Activated naive CD8-positive, alpha-beta T cell treated with anti-CD3 and anti-CD28 coated beads for 36 hours (primary cell): Measurements from ENCODE around the gene VIPR1. TPM values are rescaled to one million over a fixed set of nuclear protein-coding genes. Genes with fewer than 3 reads are reported as not detected.
"Not testable (repeated sequence)": the region's sequence is repeated elsewhere in the genome, so short reads cannot be mapped to it uniquely, and the experiment has no call there.

ENCODE experiments used
- DNase-seq: peaks from one replicate; pipeline ENCODE4 v3.0.0; 2021
- H3K27ac Mint-ChIP-seq: one replicate; pipeline ENCODE4 v1.8.0; 2022; ENCODE audit warnings: mild to moderate bottlenecking, moderate library complexity, mixed read lengths
- H3K27me3 Mint-ChIP-seq: one replicate; pipeline ENCODE4 v1.8.0; 2022; ENCODE audit warnings: mild to moderate bottlenecking, mixed read lengths
- H3K36me3 Mint-ChIP-seq: one replicate; pipeline ENCODE4 v1.8.0; 2021; ENCODE audit warnings: mild to moderate bottlenecking, mixed read lengths
- H3K4me1 Mint-ChIP-seq: one replicate; pipeline ENCODE4 v1.8.0; 2021; ENCODE audit warnings: mixed read lengths
- H3K4me3 Mint-ChIP-seq: one replicate; pipeline ENCODE4 v1.8.0; 2022; ENCODE audit warnings: mild to moderate bottlenecking, moderate library complexity, mixed read lengths
- H3K9me3 Mint-ChIP-seq: one replicate; pipeline ENCODE4 v1.8.0; 2022; ENCODE audit warnings: mixed read lengths
- total RNA-seq, 2 experiments: library from RNA; stranded (reverse); gene quantifications; one replicate each; pipeline ENCODE4 v1.2.3, GENCODE V29; 2021

The VIPR1 gene
- total RNA-seq, 2 experiments from 2014 or later = 6.0 to 6.6 TPM

- Mint-ChIP-seq H3K9me3 (no peaks in the 10 kb centered on the region), H3K27me3 (no peaks in the 10 kb centered on the region), H3K4me3 (no peak overlapping the region), H3K36me3 (peaks cover 1% of the 10 kb centered on the region), H3K4me1 (no peaks in the 10 kb centered on the region), H3K27ac (no peak overlapping the region)
- DNase-seq = peak; percentile 47
These were observed 45.0 kb downstream of the VIPR1 start for GRCh38 chr3:42547401-42547945.

GRCh38 chr3:42549131-42549530 lies 46.7 kb downstream of the VIPR1 start:
- Mint-ChIP-seq H3K4me3 (no peak overlapping the region), H3K27ac (no peak overlapping the region), H3K27me3 (no peaks in the 10 kb centered on the region), H3K9me3 (no peaks in the 10 kb centered on the region), H3K36me3 (peaks cover 3% of the 10 kb centered on the region), H3K4me1 (no peaks in the 10 kb centered on the region)
- no peak for DNase-seq

- Mint-ChIP-seq H3K27ac (no peak overlapping the region), H3K27me3 (no peaks in the 10 kb centered on the region), H3K36me3 (peaks cover 4% of the 10 kb centered on the region), H3K9me3 (no peaks in the 10 kb centered on the region), H3K4me1 (no peaks in the 10 kb centered on the region), H3K4me3 (no peak overlapping the region)
- DNase-seq = no peak
These were observed 47.8 kb downstream of the VIPR1 start for GRCh38 chr3:42550250-42550649.

GRCh38 chr3:42552830-42553229 lies 50.4 kb downstream of the VIPR1 start:
- Mint-ChIP-seq H3K27me3 (no peaks in the 10 kb centered on the region), H3K27ac (no peak overlapping the region), H3K9me3 (no peaks in the 10 kb centered on the region), H3K36me3 (peaks cover 20% of the 10 kb centered on the region), H3K4me3 (no peak overlapping the region), H3K4me1 (peaks cover 16% of the 10 kb centered on the region)
- DNase-seq = no peak

- Mint-ChIP-seq H3K27me3 (no peaks in the 10 kb centered on the region), H3K27ac (peak overlapping the region; percentile 65), H3K4me3 (no peak overlapping the region), H3K4me1 (peaks cover 16% of the 10 kb centered on the region), H3K36me3 (peaks cover 28% of the 10 kb centered on the region), H3K9me3 (no peaks in the 10 kb centered on the region)
- no peak for DNase-seq
These were observed 53.7 kb downstream of the VIPR1 start for GRCh38 chr3:42556089-42556632.

GRCh38 chr3:42556817-42557216 lies 54.4 kb downstream of the VIPR1 start:
- Mint-ChIP-seq H3K36me3 (peaks cover 28% of the 10 kb centered on the region), H3K4me1 (peaks cover 16% of the 10 kb centered on the region), H3K4me3 (peak overlapping the region; percentile 14), H3K27ac (peak overlapping the region; percentile 61)
- not testable (repeated sequence) for H3K9me3 Mint-ChIP-seq, H3K27me3 Mint-ChIP-seq, DNase-seq

GRCh38 chr3:42557854-42558253 lies 55.4 kb downstream of the VIPR1 start:
- Mint-ChIP-seq H3K4me3 (no peak overlapping the region), H3K4me1 (peaks cover 19% of the 10 kb centered on the region), H3K27me3 (no peaks in the 10 kb centered on the region), H3K36me3 (peaks cover 28% of the 10 kb centered on the region), H3K9me3 (no peaks in the 10 kb centered on the region), H3K27ac (no peak overlapping the region)
- no peak for DNase-seq

GRCh38 chr3:42562047-42562907 lies 59.8 kb downstream of the VIPR1 start:
- Mint-ChIP-seq H3K27ac (no peak overlapping the region), H3K36me3 (peaks cover 15% of the 10 kb centered on the region), H3K27me3 (no peaks in the 10 kb centered on the region), H3K4me1 (peaks cover 3% of the 10 kb centered on the region), H3K9me3 (no peaks in the 10 kb centered on the region), H3K4me3 (no peak overlapping the region)
- no peak for DNase-seq

- no peak overlapping the region for H3K27ac Mint-ChIP-seq
- H3K27me3 Mint-ChIP-seq = no peaks in the 10 kb centered on the region
- peaks cover 3% of the 10 kb centered on the region for H3K4me1 Mint-ChIP-seq
- H3K4me3 Mint-ChIP-seq = no peak overlapping the region
- peaks cover 32% of the 10 kb centered on the region for H3K36me3 Mint-ChIP-seq
- peaks cover 8% of the 10 kb centered on the region for H3K9me3 Mint-ChIP-seq
- DNase-seq = no peak
These were observed 67.2 kb downstream of the VIPR1 start for GRCh38 chr3:42569593-42570142.

- Mint-ChIP-seq H3K27ac (no peak overlapping the region), H3K27me3 (no peaks in the 10 kb centered on the region), H3K4me1 (peaks cover 8% of the 10 kb centered on the region), H3K9me3 (peaks cover 17% of the 10 kb centered on the region), H3K36me3 (peaks cover 45% of the 10 kb centered on the region), H3K4me3 (no peak overlapping the region)
- DNase-seq = peak; percentile 8
These were observed 69.8 kb downstream of the VIPR1 start for GRCh38 chr3:42572278-42572677.

GRCh38 chr3:42575137-42575741 lies 72.8 kb downstream of the VIPR1 start:
- Mint-ChIP-seq H3K36me3 (peaks cover 54% of the 10 kb centered on the region), H3K4me3 (no peak overlapping the region)

GRCh38 chr3:42578054-42578453 lies 75.6 kb downstream of the VIPR1 start:
- Mint-ChIP-seq H3K27me3 (no peaks in the 10 kb centered on the region), H3K27ac (no peak overlapping the region), H3K4me1 (peaks cover 34% of the 10 kb centered on the region), H3K9me3 (peaks cover 17% of the 10 kb centered on the region), H3K4me3 (no peak overlapping the region), H3K36me3 (peaks cover 46% of the 10 kb centered on the region)
- no peak for DNase-seq

More at GRCh38 chr3:42575137-42575741, 72.8 kb downstream of the VIPR1 start:
- Mint-ChIP-seq H3K27ac (no peak overlapping the region), H3K9me3 (peaks cover 17% of the 10 kb centered on the region), H3K27me3 (no peaks in the 10 kb centered on the region), H3K4me1 (peaks cover 20% of the 10 kb centered on the region)
- DNase-seq = no peak

- H3K4me1 Mint-ChIP-seq = peaks cover 38% of the 10 kb centered on the region
- peaks cover 12% of the 10 kb centered on the region for H3K9me3 Mint-ChIP-seq
- not testable (repeated sequence) for H3K27ac Mint-ChIP-seq, DNase-seq, H3K4me3 Mint-ChIP-seq, H3K27me3 Mint-ChIP-seq
- H3K36me3 Mint-ChIP-seq = peaks cover 35% of the 10 kb centered on the region
These were observed 76.9 kb downstream of the VIPR1 start for GRCh38 chr3:42579346-42579745.

- DNase-seq = no peak
- Mint-ChIP-seq H3K4me1 (peaks cover 43% of the 10 kb centered on the region), H3K27me3 (no peaks in the 10 kb centered on the region), H3K27ac (peak overlapping the region; percentile 19), H3K4me3 (peak overlapping the region; percentile 87), H3K9me3 (no peaks in the 10 kb centered on the region), H3K36me3 (peaks cover 19% of the 10 kb centered on the region)
These were observed 78.9 kb downstream of the VIPR1 start for GRCh38 chr3:42581400-42581708.
